B cell (primary cell): ENCODE results near the gene EFNA5. TPM values are rescaled to one million over a fixed set of nuclear protein-coding genes. Genes with fewer than 3 reads are reported as not detected.

Experiments
- ATAC-seq: fragments of 200-7000 bp; cut with Tn5 transposase; one replicate; pipeline ENCODE4 v1.10.0; 2021; ENCODE audit warnings: low read depth, mild to moderate bottlenecking, moderate number of reproducible peaks, moderate library complexity
- CTCF ChIA-PET: fragments of 350-600 bp; sonication (Branson Sonifier 250); formaldehyde crosslinking; loops from one replicate; lab custom pipeline; 2021; ENCODE audit warnings: antibody characterized with exemption, inconsistent platforms; lab: Charles Lee
- POLR2A ChIA-PET: fragments of 350-600 bp; sonication (Branson Sonifier 250); formaldehyde crosslinking; loops from one replicate; lab custom pipeline; 2021; ENCODE audit warnings: antibody characterized with exemption; lab: Charles Lee
- DNase-seq: peaks from one replicate; pipeline ENCODE4 v3.0.0; 2013
- H2AFZ ChIP-seq: 2 replicates; pipeline ENCODE4 v1.6.1; 2012; ENCODE audit warnings: mild to moderate bottlenecking, low read depth, low read length; ENCODE audit not compliant: insufficient read depth, poor library complexity, severe bottlenecking
- H3K27ac ChIP-seq, 2 donors: 1 replicate in 1 of 2; 2 replicates in 1 of 2; pipeline ENCODE4 v1.5.1; 2012 to 2013; ENCODE audit warnings: low read length in 2 of 2, mild to moderate bottlenecking in 2 of 2, moderate library complexity in 1 of 2
- H3K27me3 ChIP-seq, 4 experiments: fragments of 200-600 bp in 1 of 4; sonication (generic) in 1 of 4; replicated peaks in 1 of 4; 1 replicate in 2 of 4; 2 replicates in 2 of 4; pipeline versions ENCODE4 v1.6.1 to v1.7.0; 2013 to 2016; ENCODE audit warnings: low read length in 3 of 4, mild to moderate bottlenecking in 2 of 4, mixed read lengths in 1 of 4, moderate library complexity in 1 of 4; ENCODE audit not compliant: insufficient read depth in 4 of 4, control insufficient read depth in 3 of 4; ENCODE audit errors: control extremely low read depth in 1 of 4
- H3K36me3 ChIP-seq, 2 experiments: replicated peaks in 1 of 2; 1 replicate in 1 of 2; 2 replicates in 1 of 2; pipeline versions ENCODE4 v1.6.1 to v1.7.1; 2013; ENCODE audit warnings: low read length in 1 of 2; ENCODE audit not compliant: insufficient read depth in 2 of 2, control insufficient read depth in 1 of 2; ENCODE audit errors: control extremely low read depth in 1 of 2, extremely low read depth in 1 of 2
- H3K4me1 ChIP-seq, 2 donors: fragments of 200-600 bp in 1 of 2; sonication (generic) in 1 of 2; 1 replicate in 1 of 2; 2 replicates in 1 of 2; pipeline versions ENCODE4 v1.5.1 to v1.6.1; 2013 to 2017; ENCODE audit warnings: low read length in 2 of 2; ENCODE audit not compliant: control insufficient read depth in 2 of 2, insufficient read depth in 2 of 2
- H3K4me2 ChIP-seq: replicated peaks from 2 replicates; pipeline ENCODE3; 2012; ENCODE audit warnings: mild to moderate bottlenecking, low read depth, low read length; ENCODE audit not compliant: poor library complexity, severe bottlenecking
- H3K4me3 ChIP-seq, 5 experiments: fragments of 200-600 bp in 1 of 5; sonication (generic) in 1 of 5; 1 replicate in 3 of 5; 2 replicates in 2 of 5; pipeline versions ENCODE4 v1.5.1 to v1.7.0; 2011 to 2016; ENCODE audit warnings: low read length in 4 of 5, mild to moderate bottlenecking in 4 of 5, low read depth in 2 of 5, control low read depth in 1 of 5, moderate library complexity in 1 of 5; ENCODE audit not compliant: insufficient read depth in 1 of 5; ENCODE audit errors: control extremely low read depth in 1 of 5, extremely low read depth in 1 of 5
- H3K79me2 ChIP-seq: fragments of 200-600 bp; sonication (generic); one replicate; pipeline ENCODE4 v1.6.0; 2016; ENCODE audit warnings: low read length; ENCODE audit not compliant: control insufficient read depth, insufficient read depth
- H3K9ac ChIP-seq: fragments of 200-600 bp; sonication (generic); 2 replicates; pipeline ENCODE4 v1.6.1; 2017; ENCODE audit warnings: mild to moderate bottlenecking, low read length, moderate library complexity
- H3K9me3 ChIP-seq, 3 donors: one replicate each; pipeline versions ENCODE4 v1.6.1 to v1.7.1; 2013; ENCODE audit warnings: low read length in 2 of 3; ENCODE audit not compliant: control insufficient read depth in 2 of 3, insufficient read depth in 1 of 3; ENCODE audit errors: control extremely low read depth in 1 of 3
- H4K20me1 ChIP-seq: 2 replicates; pipeline ENCODE4 v1.6.0; 2012; ENCODE audit warnings: mild to moderate bottlenecking, low read length; ENCODE audit not compliant: insufficient read depth, control insufficient read depth, poor library complexity, severe bottlenecking
- H3K27ac Mint-ChIP-seq: one replicate; pipeline ENCODE4 v1.8.0; 2021; ENCODE audit warnings: mixed read lengths
- H3K27me3 Mint-ChIP-seq: one replicate; pipeline ENCODE4 v1.8.0; 2021; ENCODE audit warnings: mixed read lengths
- H3K4me1 Mint-ChIP-seq: one replicate; pipeline ENCODE4 v1.8.0; 2021; ENCODE audit warnings: mixed read lengths
- H3K4me3 Mint-ChIP-seq: one replicate; pipeline ENCODE4 v1.8.0; 2021; ENCODE audit warnings: mixed read lengths
- H3K9me3 Mint-ChIP-seq: one replicate; pipeline ENCODE4 v1.8.0; 2022; ENCODE audit warnings: mixed read lengths; ENCODE audit not compliant: insufficient read depth
- CTCF ChIP-seq: fragments of 200-600 bp; IDR thresholded peaks from one replicate; pipeline ENCODE4 v1.8.0; 2022; ENCODE audit warnings: antibody characterized with exemption, mild to moderate bottlenecking
- EZH2 ChIP-seq: IDR thresholded peaks from 2 replicates; pipeline ENCODE4 v1.6.1; 2012; ENCODE audit warnings: borderline replicate concordance, low read depth, mild to moderate bottlenecking, moderate library complexity, low read length; ENCODE audit not compliant: insufficient read depth, poor library complexity, severe bottlenecking
- WGBS: methylation state at CpG from one replicate; pipeline ENCODE4 v1.1.5; 2013; ENCODE audit warnings: missing lambda C conversion rate; ENCODE audit not compliant: insufficient coverage; 5-methylcytosine and 5-hydroxymethylcytosine counted together
- intact Hi-C: fragments of 100-400 bp; cut with micrococcal nuclease; formaldehyde crosslinking; loops from one replicate; pipeline ENCODE4 v1.10.0; 2022
- polyA plus RNA-seq: library from polyadenylated mRNA; depleted of rRNA; stranded (reverse); fragments of >200 nt; gene quantifications from 2 replicates; pipeline ENCODE4 v1.2.3, GENCODE V29; 2012
- total RNA-seq, 2 donors: library from RNA; stranded (reverse); fragments of 120-200 nt in 1 of 2; gene quantifications; 1 replicate in 1 of 2; 2 replicates in 1 of 2; pipeline versions ENCODE4 v1.2.3 to v1.2.4, GENCODE V29; 2013 to 2022

The EFNA5 gene
- total and polyA plus RNA-seq, 2 donors (not counting 1 experiment from before 2014, with no cell fraction given), result not detected

- no peaks in the 10 kb centered on the region for H3K27me3 ChIP-seq
- H2AFZ ChIP-seq, result no peak overlapping the region
- H3K4me2 ChIP-seq, result no peak overlapping the region
- ATAC-seq, result no peak
- no peaks in the 10 kb centered on the region for H3K36me3 ChIP-seq
- H3K27ac ChIP-seq, result no peak overlapping the region
- H3K79me2 ChIP-seq, result no peaks in the 10 kb centered on the region
- H3K9ac ChIP-seq, result no peak overlapping the region
- H3K4me1 ChIP-seq, result no peaks in the 10 kb centered on the region
- peaks cover 0 to 5% (median 0%) of the 10 kb centered on the region in 3 donors for H3K9me3 ChIP-seq
- H4K20me1 ChIP-seq, result no peaks in the 10 kb centered on the region
- POLR2A ChIA-PET, result no interaction called here
- DNase-seq, result no peak
- no peak for TF ChIP-seq CTCF
- no peak for TF ChIP-seq EZH2
- no peak overlapping the region for H3K4me3 ChIP-seq
- Mint-ChIP-seq H3K27me3 (peaks cover 3% of the 10 kb centered on the region), H3K27ac (no peak overlapping the region), H3K4me1 (no peaks in the 10 kb centered on the region), H3K9me3 (no peaks in the 10 kb centered on the region), H3K4me3 (no peak overlapping the region)
- CTCF ChIA-PET, result no interaction called here
- no CpG with 5 or more reads among the region's 3 CpGs for WGBS
- intact Hi-C loops, result no loop called here
These were observed 233.6 kb downstream of the EFNA5 start for GRCh38 chr5:107437154-107437553.

- H3K4me1 Mint-ChIP-seq, result no peaks in the 10 kb centered on the region
- no peak overlapping the region for H2AFZ ChIP-seq
- 100% methylated on average over 1 of the region's 4 CpGs for WGBS
These were observed 234.5 kb downstream of the EFNA5 start for GRCh38 chr5:107436201-107436600.

More at GRCh38 chr5:107436201-107436600, 234.5 kb downstream of the EFNA5 start:
- Histone ChIP-seq H3K36me3 (no peaks in the 10 kb centered on the region), H3K79me2 (no peaks in the 10 kb centered on the region), H3K4me1 (no peaks in the 10 kb centered on the region), H3K4me2 (no peak overlapping the region), H3K9me3 (peaks cover 0 to 5% (median 0%) of the 10 kb centered on the region in 3 donors), H3K4me3 (no peak overlapping the region), H3K9ac (no peak overlapping the region), H3K27ac (no peak overlapping the region), H4K20me1 (no peaks in the 10 kb centered on the region), H3K27me3 (no peaks in the 10 kb centered on the region)
- CTCF ChIA-PET, result no interaction called here
- DNase-seq (no peak), ATAC-seq (no peak)
- Mint-ChIP-seq H3K4me3 (no peak overlapping the region), H3K27ac (no peak overlapping the region), H3K9me3 (no peaks in the 10 kb centered on the region), H3K27me3 (peaks cover 3% of the 10 kb centered on the region)
- POLR2A ChIA-PET, result no interaction called here
- TF ChIP-seq EZH2 (no peak), CTCF (no peak)
- intact Hi-C loops, result no loop called here
